Measurements from ENCODE around the gene SP140. TPM values are rescaled to one million over a fixed set of nuclear protein-coding genes. Genes with fewer than 3 reads are reported as not detected.

Gene SP140
- total and polyA plus RNA-seq, 9 of the 15 experiments (the other 6 are each of a cell fraction or from before 2014, with no cell fraction given) = 0.04 to 1.1 (median 0.57) TPM; not detected in 1

GRCh38 chr2:230219419-230220331 is 5.9 kb upstream of the SP140 start, which contains the start of gene SP110 (continued):
- TF ChIP-seq ZNF592 (IDR thresholded peaks at IDR 0.05) (no peak), NFRKB (IDR thresholded peaks at IDR 0.05; ENCODE audit: low read depth) (no peak), SPI1 (IDR thresholded peaks at IDR 0.05; ENCODE audit: borderline replicate concordance, low read depth, low read length) (peak; percentile 93), ZNF696 (CRISPR knock-in tag; conservative IDR thresholded peaks at IDR 0.05) (no peak), TAF9B (IDR thresholded peaks at IDR 0.05; ENCODE audit: partially characterized antibody) (peak; percentile 47), CHCHD3 (CRISPR knock-in tag; IDR thresholded peaks at IDR 0.05) (no peak), PTBP1 (IDR thresholded peaks at IDR 0.05; ENCODE audit: low read depth, low read length) (no peak), FOXM1 (IDR thresholded peaks at IDR 0.05; ENCODE audit: low read depth) (0 out of 2 replicates have a peak, but pooled peaks have one; percentile 17), FOXM1 (CRISPR knock-in tag; IDR thresholded peaks at IDR 0.05; ENCODE audit: low read depth) (no peak), ZNF609 (CRISPR knock-in tag; IDR thresholded peaks at IDR 0.05; ENCODE audit: borderline replicate concordance) (no peak), POLR2AphosphoS5 (IDR thresholded peaks at IDR 0.05; ENCODE audit: control insufficient read depth, insufficient read depth, low read depth, low read length) (peak; percentile 31; the same call in 1 of the 2 replicates), CREM (IDR thresholded peaks at IDR 0.05; ENCODE audit: low read depth) (no peak; the same call in 1 of the 2 replicates), CXXC5 (CRISPR knock-in tag; IDR thresholded peaks at IDR 0.05) (peak; percentile 24; the same call in 1 of the 2 replicates), EHMT2 (IDR thresholded peaks at IDR 0.05) (no peak), ZNF140 (CRISPR knock-in tag; IDR thresholded peaks at IDR 0.05) (no peak), PRPF4 (IDR thresholded peaks at IDR 0.05; ENCODE audit: insufficient read depth, low read depth, low read length, poor library complexity, severe bottlenecking) (no peak)
- TF ChIP-seq, protein P1, sequence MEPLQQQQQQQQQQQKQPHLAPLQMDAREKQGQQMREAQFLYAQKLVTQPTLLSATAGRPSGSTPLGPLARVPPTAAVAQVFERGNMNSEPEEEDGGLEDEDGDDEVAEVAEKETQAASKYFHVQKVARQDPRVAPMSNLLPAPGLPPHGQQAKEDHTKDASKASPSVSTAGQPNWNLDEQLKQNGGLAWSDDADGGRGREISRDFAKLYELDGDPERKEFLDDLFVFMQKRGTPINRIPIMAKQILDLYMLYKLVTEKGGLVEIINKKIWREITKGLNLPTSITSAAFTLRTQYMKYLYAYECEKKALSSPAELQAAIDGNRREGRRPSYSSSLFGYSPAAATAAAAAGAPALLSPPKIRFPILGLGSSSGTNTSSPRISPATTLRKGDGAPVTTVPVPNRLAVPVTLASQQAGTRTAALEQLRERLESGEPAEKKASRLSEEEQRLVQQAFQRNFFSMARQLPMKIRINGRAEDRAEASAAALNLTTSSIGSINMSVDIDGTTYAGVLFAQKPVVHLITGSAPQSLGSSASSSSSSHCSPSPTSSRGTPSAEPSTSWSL (CRISPR knock-in tag; IDR thresholded peaks at IDR 0.05; ENCODE audit: borderline replicate concordance) = no peak
